OCI-LY3 (cell line): ENCODE measurements around the gene CORO2B.

ENCODE experiments used
- EZH2phosphoT487 ChIP-seq: fragments of 200-600 bp; shearing (Covaris generic); IDR thresholded peaks from 2 replicates; pipeline ENCODE4 v1.6.1; 2018; ENCODE audit warnings: antibody characterized with exemption, mixed run types, low read depth
- TF ChIP-seq, protein P1 (sequence below): fragments of 200-600, 300-600 bp; sonication (generic); IDR thresholded peaks from 2 replicates; pipeline ENCODE4 v1.5.1; 2014; ENCODE audit warnings: antibody characterized with exemption, low read length, low read depth

- TF ChIP-seq, protein P1, sequence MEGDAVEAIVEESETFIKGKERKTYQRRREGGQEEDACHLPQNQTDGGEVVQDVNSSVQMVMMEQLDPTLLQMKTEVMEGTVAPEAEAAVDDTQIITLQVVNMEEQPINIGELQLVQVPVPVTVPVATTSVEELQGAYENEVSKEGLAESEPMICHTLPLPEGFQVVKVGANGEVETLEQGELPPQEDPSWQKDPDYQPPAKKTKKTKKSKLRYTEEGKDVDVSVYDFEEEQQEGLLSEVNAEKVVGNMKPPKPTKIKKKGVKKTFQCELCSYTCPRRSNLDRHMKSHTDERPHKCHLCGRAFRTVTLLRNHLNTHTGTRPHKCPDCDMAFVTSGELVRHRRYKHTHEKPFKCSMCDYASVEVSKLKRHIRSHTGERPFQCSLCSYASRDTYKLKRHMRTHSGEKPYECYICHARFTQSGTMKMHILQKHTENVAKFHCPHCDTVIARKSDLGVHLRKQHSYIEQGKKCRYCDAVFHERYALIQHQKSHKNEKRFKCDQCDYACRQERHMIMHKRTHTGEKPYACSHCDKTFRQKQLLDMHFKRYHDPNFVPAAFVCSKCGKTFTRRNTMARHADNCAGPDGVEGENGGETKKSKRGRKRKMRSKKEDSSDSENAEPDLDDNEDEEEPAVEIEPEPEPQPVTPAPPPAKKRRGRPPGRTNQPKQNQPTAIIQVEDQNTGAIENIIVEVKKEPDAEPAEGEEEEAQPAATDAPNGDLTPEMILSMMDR: no peak
- TF ChIP-seq EZH2phosphoT487: no peak
These were observed 191.4 kb downstream of the CORO2B start for GRCh38 chr15:68770216-68770615.
